Measurements from ENCODE around the gene ZNF574. TPM values are rescaled to one million over a fixed set of nuclear protein-coding genes. Genes with fewer than 3 reads are reported as not detected.
A peak's percentile ranks its signal among the peaks of the same experiment; 100 is the strongest.

The ZNF574 gene
- polyA plus RNA-seq, 1 donor (not counting 4 experiments of a cell fraction or from before 2014, with no cell fraction given), result 6.8 TPM

DNA sequence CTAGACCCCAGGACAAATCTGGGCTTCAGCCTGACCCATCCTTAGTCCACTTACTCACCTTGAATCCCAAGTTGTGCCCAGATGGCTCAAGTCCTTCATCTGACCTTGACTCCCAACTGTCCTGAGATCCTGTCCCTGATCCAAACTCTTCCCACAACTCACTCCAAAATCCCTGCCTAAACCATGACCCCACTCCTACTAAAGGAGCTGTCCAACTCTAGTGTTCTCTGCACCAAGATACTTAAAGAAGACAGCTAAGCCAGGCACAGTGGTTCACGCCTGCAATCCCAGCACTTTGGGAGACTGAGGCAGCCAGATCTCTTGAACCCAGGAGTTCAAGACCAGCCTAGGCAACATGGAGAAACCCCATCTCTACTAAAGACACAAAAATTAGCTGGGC is 47.8 kb downstream of the ZNF574 start:
- peaks cover 5% of the 10 kb centered on the region for H3K79me2 ChIP-seq (ENCODE audit: control insufficient read depth, insufficient read depth, low read length)
- no peak for TF ChIP-seq EZH2 (IDR thresholded peaks at IDR 0.05; ENCODE audit: low read length)
- TF ChIP-seq, protein P1, sequence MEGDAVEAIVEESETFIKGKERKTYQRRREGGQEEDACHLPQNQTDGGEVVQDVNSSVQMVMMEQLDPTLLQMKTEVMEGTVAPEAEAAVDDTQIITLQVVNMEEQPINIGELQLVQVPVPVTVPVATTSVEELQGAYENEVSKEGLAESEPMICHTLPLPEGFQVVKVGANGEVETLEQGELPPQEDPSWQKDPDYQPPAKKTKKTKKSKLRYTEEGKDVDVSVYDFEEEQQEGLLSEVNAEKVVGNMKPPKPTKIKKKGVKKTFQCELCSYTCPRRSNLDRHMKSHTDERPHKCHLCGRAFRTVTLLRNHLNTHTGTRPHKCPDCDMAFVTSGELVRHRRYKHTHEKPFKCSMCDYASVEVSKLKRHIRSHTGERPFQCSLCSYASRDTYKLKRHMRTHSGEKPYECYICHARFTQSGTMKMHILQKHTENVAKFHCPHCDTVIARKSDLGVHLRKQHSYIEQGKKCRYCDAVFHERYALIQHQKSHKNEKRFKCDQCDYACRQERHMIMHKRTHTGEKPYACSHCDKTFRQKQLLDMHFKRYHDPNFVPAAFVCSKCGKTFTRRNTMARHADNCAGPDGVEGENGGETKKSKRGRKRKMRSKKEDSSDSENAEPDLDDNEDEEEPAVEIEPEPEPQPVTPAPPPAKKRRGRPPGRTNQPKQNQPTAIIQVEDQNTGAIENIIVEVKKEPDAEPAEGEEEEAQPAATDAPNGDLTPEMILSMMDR (optimal IDR thresholded peaks at IDR 0.05 in 1 of 3, IDR thresholded peaks at IDR 0.05 in 1 of 3, conservative IDR thresholded peaks at IDR 0.05 in 1 of 3; ENCODE audit: extremely low read depth in 1 of 3, insufficient read depth in 2 of 3, low read length in 3 of 3), result no peak
- no peaks in the 10 kb centered on the region for H4K20me1 ChIP-seq (ENCODE audit: control insufficient read depth, extremely low read depth, insufficient read depth, low read length)
- DNase-seq (ENCODE audit: low read depth, low spot score) (no peak), FAIRE-seq (no peak)
- no peak overlapping the region for H2AFZ ChIP-seq (ENCODE audit: control insufficient read depth, low read length)
- H3K36me3 ChIP-seq (ENCODE audit: control insufficient read depth in 2 of 2, extremely low read depth in 1 of 2, insufficient read depth in 2 of 2, low read length in 2 of 2), result no peaks in the 10 kb centered on the region
- H3K4me2 ChIP-seq (ENCODE audit: control insufficient read depth, extremely low read depth, insufficient read depth, low read depth, low read length), result no peak overlapping the region
- H3K27ac ChIP-seq (ENCODE audit: control insufficient read depth, insufficient read depth, low read length), result no peak overlapping the region
- H3K27me3 ChIP-seq (ENCODE audit: control insufficient read depth, extremely low read depth, insufficient read depth, low read length), result no peaks in the 10 kb centered on the region
- H3K9ac ChIP-seq (ENCODE audit: control insufficient read depth, extremely low read depth, insufficient read depth, low read length), result no peak overlapping the region
- no peaks in the 10 kb centered on the region for H3K9me1 ChIP-seq (ENCODE audit: control insufficient read depth, extremely low read depth, insufficient read depth, low read length)
- H3K4me3 ChIP-seq (ENCODE audit: control insufficient read depth in 2 of 3, extremely low read depth in 1 of 3, insufficient read depth in 2 of 3, low read depth in 1 of 3, low read length in 3 of 3), result no peak overlapping the region
- H3K4me1 ChIP-seq (ENCODE audit: control insufficient read depth, extremely low read depth, insufficient read depth, low read length), result peaks cover 27% of the 10 kb centered on the region
- H3K9me3 ChIP-seq (ENCODE audit: control insufficient read depth, low read depth, low read length), result no peaks in the 10 kb centered on the region
- dilution Hi-C loops (cut with MboI; ENCODE audit: extremely low pct_ligation_motif_present, low sequenced_read_pairs), result no loop called here

DNA sequence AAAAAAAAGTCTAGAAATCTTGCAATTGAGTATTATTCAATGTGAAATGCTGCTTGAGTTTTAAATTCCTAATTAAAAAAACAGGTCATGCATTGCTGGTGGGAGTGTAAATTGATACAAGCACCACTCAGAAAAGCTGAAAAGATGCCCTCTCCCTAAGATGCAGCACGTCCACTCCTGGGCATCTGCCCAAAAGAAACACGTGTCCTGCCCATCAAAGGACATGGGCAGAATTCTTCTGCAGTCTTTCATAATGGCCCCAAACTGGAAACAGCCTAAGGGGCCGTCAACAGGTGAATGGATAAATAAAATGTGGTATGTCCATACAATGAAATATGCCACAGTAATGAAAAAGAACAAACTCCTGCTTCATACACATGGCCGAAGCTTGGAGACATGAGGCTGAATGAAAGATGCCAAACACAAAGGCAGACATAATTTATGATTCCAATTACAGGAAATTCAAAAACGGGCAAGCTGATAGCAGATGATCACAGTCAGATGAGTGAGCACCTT is 48.5 kb downstream of the ZNF574 start:
- Histone ChIP-seq H3K27ac (ENCODE audit: control insufficient read depth, insufficient read depth, low read length) (no peak overlapping the region), H3K36me3 (ENCODE audit: control insufficient read depth in 2 of 2, extremely low read depth in 1 of 2, insufficient read depth in 2 of 2, low read length in 2 of 2) (no peaks in the 10 kb centered on the region), H3K4me1 (ENCODE audit: control insufficient read depth, extremely low read depth, insufficient read depth, low read length) (peaks cover 33% of the 10 kb centered on the region), H3K4me2 (ENCODE audit: control insufficient read depth, extremely low read depth, insufficient read depth, low read depth, low read length) (no peak overlapping the region), H4K20me1 (ENCODE audit: control insufficient read depth, extremely low read depth, insufficient read depth, low read length) (no peaks in the 10 kb centered on the region), H3K9me1 (ENCODE audit: control insufficient read depth, extremely low read depth, insufficient read depth, low read length) (no peaks in the 10 kb centered on the region), H3K27me3 (ENCODE audit: control insufficient read depth, extremely low read depth, insufficient read depth, low read length) (no peaks in the 10 kb centered on the region), H3K9ac (ENCODE audit: control insufficient read depth, extremely low read depth, insufficient read depth, low read length) (no peak overlapping the region), H3K9me3 (ENCODE audit: control insufficient read depth, low read depth, low read length) (no peaks in the 10 kb centered on the region), H3K79me2 (ENCODE audit: control insufficient read depth, insufficient read depth, low read length) (peaks cover 7% of the 10 kb centered on the region), H2AFZ (ENCODE audit: control insufficient read depth, low read length) (no peak overlapping the region), H3K4me3 (ENCODE audit: control insufficient read depth in 2 of 3, extremely low read depth in 1 of 3, insufficient read depth in 2 of 3, low read depth in 1 of 3, low read length in 3 of 3) (no peak overlapping the region)
- FAIRE-seq (no peak), DNase-seq (ENCODE audit: low read depth, low spot score) (no peak)
- dilution Hi-C loops (cut with MboI; ENCODE audit: extremely low pct_ligation_motif_present, low sequenced_read_pairs), result no loop called here
- no peak for TF ChIP-seq EZH2 (IDR thresholded peaks at IDR 0.05; ENCODE audit: low read length)

DNA sequence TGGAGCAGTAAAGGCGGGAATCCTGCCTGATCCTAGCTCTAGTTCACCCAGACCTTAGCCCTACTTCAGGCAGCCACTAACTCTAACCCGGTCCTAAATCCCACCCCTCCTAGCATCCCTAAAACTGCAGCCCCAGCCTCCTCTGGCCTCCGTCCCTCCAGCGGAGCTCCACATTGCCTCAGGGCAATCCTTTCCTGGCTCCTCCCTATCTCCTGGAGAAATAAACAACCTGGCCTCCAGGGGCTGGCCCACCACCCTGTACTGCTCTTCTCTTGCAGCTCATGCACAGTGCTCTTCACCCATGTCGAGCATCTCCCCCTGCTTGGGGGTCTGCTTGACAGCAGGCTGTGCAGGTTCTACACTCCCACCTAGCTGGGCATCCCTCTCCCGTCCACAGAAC is 49.6 kb downstream of the ZNF574 start:
- no peak for DNase-seq (ENCODE audit: low read depth, low spot score)
- FAIRE-seq, result peak; percentile 23
- no peaks in the 10 kb centered on the region for H3K9me3 ChIP-seq (ENCODE audit: control insufficient read depth, low read depth, low read length)
- peaks cover 7% of the 10 kb centered on the region for H3K79me2 ChIP-seq (ENCODE audit: control insufficient read depth, insufficient read depth, low read length)
- no peak overlapping the region for H3K27ac ChIP-seq (ENCODE audit: control insufficient read depth, insufficient read depth, low read length)
- H3K4me3 ChIP-seq (ENCODE audit: control insufficient read depth in 2 of 3, extremely low read depth in 1 of 3, insufficient read depth in 2 of 3, low read depth in 1 of 3, low read length in 3 of 3), result no peak overlapping the region
- H3K27me3 ChIP-seq (ENCODE audit: control insufficient read depth, extremely low read depth, insufficient read depth, low read length), result no peaks in the 10 kb centered on the region
- peaks cover 43% of the 10 kb centered on the region for H3K4me1 ChIP-seq (ENCODE audit: control insufficient read depth, extremely low read depth, insufficient read depth, low read length)
- no peaks in the 10 kb centered on the region for H3K36me3 ChIP-seq (ENCODE audit: control insufficient read depth in 2 of 2, extremely low read depth in 1 of 2, insufficient read depth in 2 of 2, low read length in 2 of 2)
- H3K9ac ChIP-seq (ENCODE audit: control insufficient read depth, extremely low read depth, insufficient read depth, low read length), result no peak overlapping the region
- no peak for TF ChIP-seq EZH2 (IDR thresholded peaks at IDR 0.05; ENCODE audit: low read length)
- TF ChIP-seq, protein P1 (optimal IDR thresholded peaks at IDR 0.05 in 1 of 3, IDR thresholded peaks at IDR 0.05 in 1 of 3, conservative IDR thresholded peaks at IDR 0.05 in 1 of 3; ENCODE audit: extremely low read depth in 1 of 3, insufficient read depth in 2 of 3, low read length in 3 of 3), result no peak
- H3K9me1 ChIP-seq (ENCODE audit: control insufficient read depth, extremely low read depth, insufficient read depth, low read length), result no peaks in the 10 kb centered on the region
- dilution Hi-C loops (cut with MboI; ENCODE audit: extremely low pct_ligation_motif_present, low sequenced_read_pairs), result no loop called here
- no peak overlapping the region for H2AFZ ChIP-seq (ENCODE audit: control insufficient read depth, low read length)
- no peak overlapping the region for H3K4me2 ChIP-seq (ENCODE audit: control insufficient read depth, extremely low read depth, insufficient read depth, low read depth, low read length)
- no peaks in the 10 kb centered on the region for H4K20me1 ChIP-seq (ENCODE audit: control insufficient read depth, extremely low read depth, insufficient read depth, low read length)

Data from keratinocyte (primary cell).